Small intestine (tissue), 7 donors: ENCODE measurements around the gene IREB2. TPM values are rescaled to one million over a fixed set of nuclear protein-coding genes. Genes with fewer than 3 reads are reported as not detected.

Experiments
- DNase-seq, 2 donors: peaks; one replicate each; pipeline versions ENCODE4 v3.0.0 to v3.0.0-alpha.2; 2013
- FAIRE-seq: peaks from 2 replicates; lab custom pipeline; 2012; peaks lifted over from hg19 to GRCh38; lab: Jason Lieb, UNC
- H3K27ac ChIP-seq, 3 donors: one replicate each; pipeline ENCODE4 v1.5.1; 2013; ENCODE audit warnings: low read length in 2 of 3, mild to moderate bottlenecking in 2 of 3, control low read depth in 1 of 3, inconsistent platforms in 1 of 3, low read depth in 1 of 3, moderate library complexity in 1 of 3
- H3K27me3 ChIP-seq, 3 donors: one replicate each; pipeline ENCODE4 v1.6.1; 2013; ENCODE audit warnings: low read length in 3 of 3, inconsistent platforms in 1 of 3; ENCODE audit not compliant: control insufficient read depth in 3 of 3, insufficient read depth in 3 of 3
- H3K36me3 ChIP-seq, 3 donors: one replicate each; pipeline ENCODE4 v1.6.1; 2013; ENCODE audit warnings: low read length in 3 of 3, inconsistent platforms in 1 of 3, low read depth in 1 of 3, mild to moderate bottlenecking in 1 of 3, moderate library complexity in 1 of 3; ENCODE audit not compliant: control insufficient read depth in 3 of 3, insufficient read depth in 2 of 3
- H3K4me1 ChIP-seq, 3 donors: one replicate each; pipeline ENCODE4 v1.6.1; 2013; ENCODE audit warnings: low read length in 2 of 3, inconsistent platforms in 1 of 3, low read depth in 1 of 3, mild to moderate bottlenecking in 1 of 3, moderate library complexity in 1 of 3; ENCODE audit not compliant: control insufficient read depth in 3 of 3, insufficient read depth in 2 of 3
- H3K4me3 ChIP-seq, 3 donors: one replicate each; pipeline ENCODE4 v1.5.1; 2013; ENCODE audit warnings: low read length in 3 of 3, control low read depth in 1 of 3, inconsistent platforms in 1 of 3, low read depth in 1 of 3, mild to moderate bottlenecking in 1 of 3, moderate library complexity in 1 of 3
- H3K9me3 ChIP-seq, 2 donors: one replicate each; pipeline ENCODE4 v1.6.1; 2013; ENCODE audit warnings: low read depth in 1 of 2, low read length in 1 of 2; ENCODE audit not compliant: control insufficient read depth in 2 of 2, insufficient read depth in 1 of 2
- WGBS, 3 donors: extraction: QIAGEN DNeasy Blood & Tissue Kit; methylation state at CpG; one replicate each; pipeline ENCODE4 v1.1.7; 2013; 5-methylcytosine and 5-hydroxymethylcytosine counted together
- polyA plus RNA-seq, 4 donors: library from polyadenylated mRNA; stranded (reverse) in 3 of 4; unstranded in 1 of 4; fragments of 200-250 nt in 3 of 4; fragments of 120-200 nt in 1 of 4; gene quantifications; one replicate each; pipeline versions ENCODE4 v1.2.1 to v1.2.3, GENCODE V29; 2013
- donor health status: healthy with polysubstance abuse.
- donor health status: control.
- donor health status: control.
- donor health status: Bipolar disorder and iron deficiency.
- donor health status: healthy.

IREB2 gene
- polyA plus RNA-seq, 4 donors: 12.4 to 63.6 (median 15.3) TPM

DNA sequence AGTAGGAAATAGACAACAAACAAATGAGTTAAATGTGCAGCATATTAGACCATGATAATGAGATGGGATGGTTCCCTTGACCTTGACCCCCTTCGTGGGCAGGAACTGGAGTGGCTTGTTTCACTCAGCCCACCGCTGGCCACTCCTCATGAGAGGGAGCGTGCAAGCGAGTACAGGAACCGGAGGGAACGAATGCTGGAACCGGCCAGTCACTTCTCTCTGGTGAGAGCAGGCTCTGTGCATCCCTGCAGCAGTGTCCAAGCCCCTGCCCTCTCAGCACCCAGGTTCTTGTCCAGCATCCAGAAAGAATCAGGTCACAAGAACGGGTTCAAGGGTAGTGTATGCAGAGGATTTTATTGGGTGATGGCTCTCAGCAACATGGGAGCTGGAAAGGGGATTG is 17.2 kb upstream of the IREB2 start:
- peaks cover 0 to 3% of the 10 kb centered on the region in 2 donors for H3K9me3 ChIP-seq
- no peak for DNase-seq
- no peak overlapping the region for H3K27ac ChIP-seq
- H3K4me3 ChIP-seq: no peak overlapping the region
- WGBS, 3 donors: 81 to 83% (median 83%) methylated on average over 8 of the region's 8 CpGs
- peaks cover 0 to 42% (median 4%) of the 10 kb centered on the region in 3 donors for H3K4me1 ChIP-seq
- no peaks in the 10 kb centered on the region for H3K36me3 ChIP-seq
- no peak for FAIRE-seq
- H3K27me3 ChIP-seq: no peaks in the 10 kb centered on the region

DNA sequence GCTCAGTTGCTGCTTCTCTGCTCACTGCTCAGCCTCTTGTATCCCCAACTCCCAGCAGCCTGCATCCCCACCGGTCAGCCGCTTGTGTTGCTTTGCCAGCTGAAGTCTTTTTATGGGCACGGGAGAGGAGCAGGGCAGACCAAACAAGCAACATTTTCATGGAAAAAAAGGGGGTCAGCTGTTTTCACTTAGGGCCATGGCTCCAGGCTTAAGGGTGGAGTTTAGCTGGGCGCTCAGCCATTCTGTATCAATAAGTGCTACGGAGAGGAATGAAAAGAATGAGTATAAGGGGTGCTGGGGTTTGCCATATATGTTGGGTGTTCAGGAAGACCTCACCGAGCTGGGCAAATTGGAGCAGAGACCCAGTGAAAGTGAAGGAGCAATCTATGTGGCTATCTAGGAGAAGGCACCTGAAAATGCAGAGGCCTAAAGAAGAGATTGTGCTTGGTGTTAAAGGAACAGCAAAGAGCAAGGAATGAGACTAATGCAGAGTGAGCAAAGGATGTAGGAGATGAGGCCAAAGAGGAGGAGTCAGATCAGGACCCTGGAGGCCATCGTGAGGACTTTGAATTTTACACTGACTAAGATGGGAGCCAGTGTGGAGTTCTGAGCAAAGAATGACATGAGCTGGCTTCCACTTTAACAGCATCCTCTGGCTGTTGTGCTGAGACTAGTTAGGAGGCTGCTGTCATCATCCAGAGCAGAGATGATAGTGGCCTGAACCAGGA is 16.6 kb upstream of the IREB2 start:
- no peaks in the 10 kb centered on the region for H3K36me3 ChIP-seq
- no peak overlapping the region for H3K4me3 ChIP-seq
- DNase-seq: no peak
- no peaks in the 10 kb centered on the region for H3K27me3 ChIP-seq
- WGBS, 3 donors: 71 to 80% (median 73%) methylated on average over 7 of the region's 7 CpGs
- no peak overlapping the region for H3K27ac ChIP-seq
- H3K9me3 ChIP-seq: peaks cover 0 to 3% of the 10 kb centered on the region in 2 donors
- H3K4me1 ChIP-seq: peaks cover 0 to 36% (median 4%) of the 10 kb centered on the region in 3 donors
- no peak for FAIRE-seq

DNA sequence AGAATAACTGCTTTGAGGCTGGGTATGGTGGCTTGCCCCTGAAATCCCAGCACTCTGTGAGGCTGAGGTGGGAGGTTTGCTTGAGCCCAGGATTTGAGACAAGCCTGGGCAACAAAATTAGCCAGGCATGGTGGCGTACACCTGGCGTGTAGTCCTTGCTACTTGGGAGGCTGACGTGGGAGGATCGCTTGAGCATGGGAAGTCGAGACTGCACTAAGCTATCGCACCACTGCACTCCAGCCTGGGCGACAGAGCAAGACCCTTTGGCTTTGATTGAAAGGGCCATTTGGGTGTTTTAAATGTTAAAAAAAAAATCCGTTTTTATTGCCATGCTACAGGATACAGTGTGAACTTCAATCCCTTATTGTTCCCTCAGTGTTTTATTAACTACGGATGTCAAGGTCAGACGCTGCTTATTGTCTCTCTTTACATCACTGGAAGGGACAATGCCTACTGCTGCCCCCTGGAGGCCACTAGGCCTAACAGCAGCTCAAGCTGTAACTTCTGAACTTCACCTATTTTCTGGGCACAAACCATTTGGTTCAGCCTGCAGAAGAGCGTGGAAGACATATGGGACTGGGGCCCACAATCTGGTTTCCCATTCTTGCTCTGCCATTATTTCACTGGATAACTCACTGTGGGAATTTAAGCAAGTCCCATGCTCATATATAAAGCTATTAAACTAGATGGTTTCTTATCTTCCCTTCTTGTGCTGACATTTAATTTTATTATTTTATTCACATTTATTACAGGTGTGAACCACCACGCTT is 15.3 kb upstream of the IREB2 start:
- Histone ChIP-seq H3K9me3 (peaks cover 0 to 3% of the 10 kb centered on the region in 2 donors), H3K27me3 (no peaks in the 10 kb centered on the region), H3K36me3 (no peaks in the 10 kb centered on the region), H3K4me3 (no peak overlapping the region), H3K27ac (peak overlapping the region in 1 of 3 donors; percentile 20), H3K4me1 (peaks cover 0 to 23% (median 0%) of the 10 kb centered on the region in 3 donors)
- WGBS, 3 donors: 16 to 44% (median 21%) methylated on average over 12 of the region's 12 CpGs
- DNase-seq (peak; percentile 86 to 88), FAIRE-seq (no peak)

DNA sequence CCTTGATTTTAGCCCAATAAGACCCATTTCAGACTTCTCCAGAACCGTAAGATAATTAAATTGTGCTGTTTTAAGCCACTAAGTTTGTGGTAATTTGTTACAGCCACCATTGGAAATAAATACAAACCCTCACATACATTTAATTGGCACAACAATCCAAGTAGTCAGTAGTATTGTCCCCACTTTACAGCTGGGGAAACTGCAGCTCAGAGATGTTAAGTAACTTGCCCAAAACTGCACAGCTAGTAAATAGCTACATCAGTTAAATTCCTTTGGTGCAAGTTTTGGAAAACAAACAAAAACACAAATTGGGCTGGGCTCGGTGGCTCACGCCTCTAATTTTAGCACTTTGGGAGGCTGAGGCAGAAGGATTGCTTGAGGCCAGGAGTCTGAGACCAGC is 13.3 kb upstream of the IREB2 start:
- Histone ChIP-seq H3K4me1 (peaks cover 0 to 7% (median 0%) of the 10 kb centered on the region in 3 donors), H3K27ac (no peak overlapping the region), H3K27me3 (no peaks in the 10 kb centered on the region), H3K4me3 (no peak overlapping the region), H3K36me3 (no peaks in the 10 kb centered on the region), H3K9me3 (no peaks in the 10 kb centered on the region)
- FAIRE-seq: no peak
- DNase-seq: no peak
- 81 to 86% (median 84%) methylated on average over 3 of the region's 3 CpGs for WGBS, 3 donors

DNA sequence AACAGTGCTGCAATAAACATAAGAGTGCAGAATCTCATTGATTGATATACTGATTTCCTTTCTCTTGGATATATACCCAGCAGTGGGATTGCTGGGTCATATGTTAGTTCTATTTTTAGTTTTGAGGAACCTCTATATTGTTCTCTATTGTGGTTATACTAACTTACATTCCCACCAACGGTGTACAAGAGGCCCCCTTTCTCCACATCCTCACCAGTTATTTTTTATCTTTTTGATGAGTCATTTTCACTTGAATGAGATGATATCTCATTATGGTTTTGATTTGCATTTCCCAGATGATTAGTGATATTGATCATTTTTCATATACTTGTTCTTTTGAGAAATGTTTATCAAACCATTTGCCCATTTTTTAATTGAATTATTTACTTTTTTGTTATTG is 12.4 kb upstream of the IREB2 start:
- Histone ChIP-seq H3K27ac (no peak overlapping the region), H3K4me1 (peaks cover 0 to 7% (median 0%) of the 10 kb centered on the region in 3 donors), H3K4me3 (no peak overlapping the region), H3K36me3 (no peaks in the 10 kb centered on the region), H3K9me3 (no peaks in the 10 kb centered on the region), H3K27me3 (no peaks in the 10 kb centered on the region)
- FAIRE-seq: no peak
- 41 to 45% (median 45%) methylated on average over 1 of the region's 1 CpG for WGBS, 3 donors
- DNase-seq: no peak

DNA sequence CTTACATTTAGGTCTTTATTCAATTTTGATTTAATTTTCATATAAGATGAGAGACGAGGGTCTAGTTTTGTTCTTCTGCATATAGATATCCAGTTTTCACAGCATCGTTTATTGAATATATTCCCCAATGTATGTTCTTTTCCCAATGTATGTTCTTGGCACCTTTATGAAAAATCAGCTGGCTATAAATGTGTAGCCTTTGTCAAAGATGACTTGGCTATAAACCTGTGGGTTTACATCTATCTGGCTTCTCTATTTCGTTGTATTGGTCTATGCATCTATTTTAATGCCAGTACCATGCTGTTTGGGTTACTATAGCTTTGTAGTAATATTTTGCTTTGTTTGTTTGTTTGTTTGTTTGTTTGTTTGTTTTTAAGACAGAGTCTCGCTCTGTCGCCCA is 11.7 kb upstream of the IREB2 start:
- Histone ChIP-seq H3K36me3 (no peaks in the 10 kb centered on the region), H3K4me3 (no peak overlapping the region), H3K4me1 (peaks cover 0 to 7% (median 0%) of the 10 kb centered on the region in 3 donors), H3K27ac (no peak overlapping the region), H3K27me3 (no peaks in the 10 kb centered on the region), H3K9me3 (no peaks in the 10 kb centered on the region)
- 86 to 91% (median 90%) methylated on average over 5 of the region's 5 CpGs for WGBS, 3 donors
- FAIRE-seq: no peak
- DNase-seq: no peak

DNA sequence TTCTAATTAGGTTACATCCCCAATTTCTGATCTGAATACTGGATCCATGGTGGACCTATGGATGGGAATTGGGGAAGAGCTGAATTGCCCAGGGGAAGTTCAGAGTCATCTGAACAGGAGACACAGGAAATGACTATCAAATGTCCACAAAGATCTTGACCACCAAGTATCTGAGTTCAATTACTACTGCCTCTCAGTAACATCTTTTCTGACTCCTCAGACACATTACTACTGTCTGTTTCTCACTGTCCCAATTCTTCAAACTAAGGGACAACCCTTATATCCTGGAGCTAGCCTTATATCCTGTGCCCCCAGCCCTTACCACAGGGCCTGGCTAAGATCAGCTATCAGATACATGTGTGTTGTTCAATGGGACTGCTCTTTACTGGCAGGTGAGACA is 10.1 kb upstream of the IREB2 start:
- Histone ChIP-seq H3K36me3 (no peaks in the 10 kb centered on the region), H3K4me3 (no peak overlapping the region), H3K4me1 (no peaks in the 10 kb centered on the region), H3K27me3 (no peaks in the 10 kb centered on the region), H3K27ac (no peak overlapping the region), H3K9me3 (peaks cover 0 to 5% of the 10 kb centered on the region in 2 donors)
- FAIRE-seq: no peak
- DNase-seq: no peak

DNA sequence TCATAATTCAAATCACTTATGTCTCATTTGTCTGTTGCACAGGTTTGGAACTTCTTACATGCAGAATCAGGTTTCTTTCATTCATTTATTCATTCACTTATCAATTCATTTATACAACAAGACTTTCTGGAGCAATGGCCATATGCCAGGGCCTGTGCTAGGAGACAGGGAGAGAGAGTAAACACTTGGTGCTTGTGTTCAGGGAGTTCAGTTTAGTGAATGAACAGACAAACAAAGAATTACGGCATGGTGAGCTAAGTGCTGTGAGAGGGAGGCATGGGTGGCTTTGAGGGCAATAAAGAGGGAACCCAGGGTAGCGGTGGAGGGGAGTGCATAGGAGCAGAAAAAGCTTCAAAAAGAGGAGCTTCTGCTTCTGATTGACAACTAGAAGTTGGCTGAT is 8.5 kb upstream of the IREB2 start:
- H3K4me3 ChIP-seq: no peak overlapping the region
- no peak overlapping the region for H3K27ac ChIP-seq
- no peaks in the 10 kb centered on the region for H3K36me3 ChIP-seq
- FAIRE-seq: no peak
- peaks cover 0 to 5% of the 10 kb centered on the region in 2 donors for H3K9me3 ChIP-seq
- H3K27me3 ChIP-seq: no peaks in the 10 kb centered on the region
- DNase-seq: peak in 1 of 2 donors; percentile 19
- WGBS, 3 donors: 38 to 58% (median 52%) methylated on average over 2 of the region's 2 CpGs
- H3K4me1 ChIP-seq: no peaks in the 10 kb centered on the region
